OCI-LY1 (cell line): Measurements from ENCODE around the gene CLASP2.
A peak's percentile ranks its signal among the peaks of the same experiment; 100 is the strongest.
"Not testable (repeated sequence)": the region's sequence is repeated elsewhere in the genome, so short reads cannot be mapped to it uniquely, and the experiment has no call there.

Experiments
- H2AFZ ChIP-seq: fragments of 200-600 bp; sonication (generic), shearing (Covaris generic); 2 replicates; pipeline ENCODE4 v1.6.0; 2014; ENCODE audit warnings: antibody characterized with exemption, mild to moderate bottlenecking, low read length
- H3F3A ChIP-seq: fragments of 200-600 bp; sonication (generic), shearing (Covaris generic); 2 replicates; pipeline ENCODE4 v1.6.0; 2014; ENCODE audit warnings: mild to moderate bottlenecking, antibody characterized with exemption, low read length, moderate library complexity; ENCODE audit not compliant: insufficient read depth
- H3K27ac ChIP-seq: fragments of 200-600 bp; sonication (generic); 2 replicates; pipeline ENCODE4 v1.5.1; 2014; ENCODE audit warnings: low read length, mixed run types, mild to moderate bottlenecking, low read depth; ENCODE audit not compliant: poor library complexity, severe bottlenecking
- H3K27me3 ChIP-seq: fragments of 200-600 bp; sonication (generic); 2 replicates; pipeline ENCODE4 v1.6.0; 2014; ENCODE audit warnings: antibody characterized with exemption, mild to moderate bottlenecking, low read length, moderate library complexity; ENCODE audit not compliant: insufficient read depth
- H3K36me3 ChIP-seq: fragments of 200-600 bp; sonication (generic); 2 replicates; pipeline ENCODE4 v1.6.1; 2014; ENCODE audit warnings: mild to moderate bottlenecking, antibody characterized with exemption, low read length, moderate library complexity, mixed read lengths; ENCODE audit not compliant: insufficient read depth
- H3K4me1 ChIP-seq: fragments of 200-600 bp; sonication (generic); 2 replicates; pipeline ENCODE4 v1.5.1; 2014; ENCODE audit warnings: mild to moderate bottlenecking, low read length, moderate library complexity; ENCODE audit not compliant: insufficient read depth, severe bottlenecking
- H3K4me2 ChIP-seq: fragments of 200-600 bp; sonication (generic), shearing (Covaris generic); 2 replicates; pipeline ENCODE4 v1.6.1; 2014; ENCODE audit warnings: low read length
- H3K4me3 ChIP-seq: fragments of 200-600 bp; sonication (generic); 2 replicates; pipeline ENCODE4 v1.5.1; 2014; ENCODE audit warnings: low read length, low read depth, mild to moderate bottlenecking, mixed read lengths; ENCODE audit not compliant: poor library complexity, severe bottlenecking
- H3K79me2 ChIP-seq: fragments of 200-600 bp; shearing (Covaris generic); 2 replicates; pipeline ENCODE4 v1.6.1; 2016; ENCODE audit warnings: mixed run types, low read length, mixed read lengths; ENCODE audit not compliant: insufficient read depth
- H3K9ac ChIP-seq: fragments of 200-600 bp; sonication (generic), shearing (Covaris generic); 2 replicates; pipeline ENCODE4 v1.6.1; 2014; ENCODE audit warnings: mild to moderate bottlenecking, low read length, mixed read lengths
- H3K9me2 ChIP-seq: fragments of 200-600 bp; sonication (generic), shearing (Covaris generic); 2 replicates; pipeline ENCODE4 v1.6.1; 2014; ENCODE audit warnings: low read depth, mild to moderate bottlenecking, low read length, mixed read lengths
- H3K9me3 ChIP-seq: fragments of 200-600 bp; shearing (Covaris generic); 2 replicates; pipeline ENCODE4 v1.6.1; 2014; ENCODE audit warnings: low read length, mixed read lengths
- H4K20me1 ChIP-seq: fragments of 200-600 bp; sonication (generic), shearing (Covaris generic); 2 replicates; pipeline ENCODE4 v1.6.0; 2016; ENCODE audit warnings: mild to moderate bottlenecking, low read length; ENCODE audit not compliant: insufficient read depth
- CTCF ChIP-seq: fragments of 200-600 bp; sonication (generic), shearing (Covaris generic); IDR thresholded peaks from 2 replicates; pipeline ENCODE4 v1.5.1; 2017; ENCODE audit warnings: mild to moderate bottlenecking, antibody characterized with exemption, low read length, moderate library complexity, mixed read lengths
- EZH2 ChIP-seq: fragments of 200-600 bp; sonication (generic), shearing (Covaris generic); IDR thresholded peaks from 2 replicates; pipeline ENCODE4 v1.8.0; 2017; ENCODE audit warnings: borderline replicate concordance, mixed run types, mild to moderate bottlenecking, antibody characterized with exemption, low read length, moderate library complexity, mixed read lengths

CLASP2 gene

DNA sequence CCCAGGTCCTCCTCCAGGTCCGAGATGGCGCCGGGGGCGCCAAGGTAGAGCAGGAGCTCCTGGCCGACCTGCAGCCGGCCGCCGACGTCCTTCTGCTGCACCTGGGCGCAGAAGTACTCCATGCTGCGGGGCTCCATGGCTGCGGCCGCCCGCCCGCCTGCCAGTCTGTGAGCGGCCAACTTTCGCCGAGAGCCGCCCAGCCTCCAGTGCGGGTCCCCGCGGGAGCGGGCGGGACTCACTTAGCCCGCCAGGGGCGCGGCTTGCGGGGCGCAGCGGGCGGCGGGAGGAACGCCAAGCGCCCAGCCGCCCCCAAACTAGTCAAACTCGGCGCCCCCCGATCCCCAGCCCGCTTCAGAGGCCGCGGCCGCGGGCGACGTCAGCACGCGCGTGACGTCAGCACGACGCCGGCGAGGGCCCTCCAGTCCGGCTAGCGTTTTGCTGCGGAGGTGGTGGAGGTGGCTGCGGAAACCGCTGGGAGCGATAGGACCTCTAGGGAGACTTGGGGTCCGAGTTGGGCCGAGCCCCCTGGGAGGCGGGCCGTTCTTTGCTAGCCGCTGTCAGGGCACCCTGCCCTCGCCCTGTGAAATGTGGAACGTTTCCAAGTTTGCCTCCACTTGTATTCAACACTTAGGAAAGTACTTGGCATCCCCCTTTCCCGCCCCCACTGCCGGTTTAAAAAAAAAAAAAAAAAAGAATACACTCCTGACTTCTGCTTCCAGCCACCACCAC is at the start of gene CLASP2:
Gene CLASP2 (minus strand): TSS at position 389 of the 729 bp plus-strand sequence. CDS start 252 bp downstream, at position 137.
- Histone ChIP-seq H3K27ac (peak within 1 kb of the TSS; percentile 50), H3F3A (no peaks in the 10 kb centered on the region), H3K36me3 (no peaks in the 10 kb centered on the region), H3K4me3 (peak within 1 kb of the TSS; percentile 92), H2AFZ (peak within 1 kb of the TSS; percentile 96), H3K4me2 (peak within 1 kb of the TSS; percentile 99), H3K27me3 (no peaks in the 10 kb centered on the region), H3K9me2 (no peaks in the 10 kb centered on the region), H3K4me1 (peaks cover 30% of the 10 kb centered on the region), H3K79me2 (peaks cover 44% of the 10 kb centered on the region), H3K9ac (peak within 1 kb of the TSS; percentile 87), H4K20me1 (no peaks in the 10 kb centered on the region), H3K9me3 (no peaks in the 10 kb centered on the region)
- TF ChIP-seq EZH2 = no peak
- TF ChIP-seq CTCF = no peak

DNA sequence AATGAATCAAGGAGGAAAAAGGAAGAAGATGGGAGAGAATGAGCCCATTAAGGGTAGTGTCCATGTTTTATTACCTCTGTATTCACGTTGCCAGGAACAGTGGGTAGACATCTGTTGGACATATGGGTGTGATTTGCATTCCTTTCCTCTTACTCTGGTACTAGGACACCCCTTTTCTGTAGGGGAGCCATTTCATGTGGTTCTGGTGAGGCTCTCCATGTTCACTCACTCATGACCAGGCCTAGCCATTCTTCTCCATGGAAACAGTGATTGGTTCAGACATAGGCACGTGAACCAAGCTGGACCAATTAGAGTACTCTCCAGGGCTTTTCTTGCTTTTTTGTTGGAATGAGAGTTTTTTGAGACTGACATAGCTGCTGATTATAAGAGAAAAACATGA is 40.8 kb upstream of the CLASP2 start:
- Histone ChIP-seq H3K36me3 (no peaks in the 10 kb centered on the region), H3K4me1 (no peaks in the 10 kb centered on the region), H4K20me1 (no peaks in the 10 kb centered on the region), H3F3A (no peaks in the 10 kb centered on the region), H3K27ac (no peak overlapping the region), H3K9me3 (peaks cover 7% of the 10 kb centered on the region), H3K4me3 (no peak overlapping the region), H3K4me2 (no peak overlapping the region), H3K79me2 (no peaks in the 10 kb centered on the region), H2AFZ (no peak overlapping the region), H3K27me3 (no peaks in the 10 kb centered on the region), H3K9ac (no peak overlapping the region), H3K9me2 (no peaks in the 10 kb centered on the region)
- TF ChIP-seq CTCF = no peak
- no peak for TF ChIP-seq EZH2

DNA sequence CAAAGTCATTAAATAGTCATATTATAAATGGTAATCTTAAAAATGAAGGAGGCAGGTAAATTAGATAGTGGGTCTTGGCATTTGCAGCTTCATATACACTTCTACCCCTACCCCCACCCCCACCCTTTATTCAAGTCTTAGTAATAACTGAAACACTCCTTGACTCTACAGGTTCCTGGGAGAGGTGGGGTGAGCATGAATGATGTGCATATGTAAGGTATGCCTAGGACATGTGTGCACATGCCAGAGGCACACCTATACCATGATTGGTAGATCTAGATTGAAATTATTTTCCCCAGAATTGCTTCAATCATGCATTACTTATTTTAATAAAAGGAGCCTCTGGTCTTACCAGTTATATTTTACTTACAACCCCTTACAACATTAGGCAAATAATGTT is 40.2 kb upstream of the CLASP2 start:
- H3K27ac ChIP-seq = no peak overlapping the region
- H3K9ac ChIP-seq = no peak overlapping the region
- H3F3A ChIP-seq = no peaks in the 10 kb centered on the region
- no peaks in the 10 kb centered on the region for H3K27me3 ChIP-seq
- no peaks in the 10 kb centered on the region for H3K9me2 ChIP-seq
- no peak overlapping the region for H3K4me3 ChIP-seq
- H3K36me3 ChIP-seq = no peaks in the 10 kb centered on the region
- no peaks in the 10 kb centered on the region for H3K4me1 ChIP-seq
- peaks cover 7% of the 10 kb centered on the region for H3K9me3 ChIP-seq
- no peaks in the 10 kb centered on the region for H4K20me1 ChIP-seq
- no peaks in the 10 kb centered on the region for H3K79me2 ChIP-seq
- TF ChIP-seq CTCF = no peak
- TF ChIP-seq EZH2 = no peak
- H3K4me2 ChIP-seq = no peak overlapping the region
- no peak overlapping the region for H2AFZ ChIP-seq

DNA sequence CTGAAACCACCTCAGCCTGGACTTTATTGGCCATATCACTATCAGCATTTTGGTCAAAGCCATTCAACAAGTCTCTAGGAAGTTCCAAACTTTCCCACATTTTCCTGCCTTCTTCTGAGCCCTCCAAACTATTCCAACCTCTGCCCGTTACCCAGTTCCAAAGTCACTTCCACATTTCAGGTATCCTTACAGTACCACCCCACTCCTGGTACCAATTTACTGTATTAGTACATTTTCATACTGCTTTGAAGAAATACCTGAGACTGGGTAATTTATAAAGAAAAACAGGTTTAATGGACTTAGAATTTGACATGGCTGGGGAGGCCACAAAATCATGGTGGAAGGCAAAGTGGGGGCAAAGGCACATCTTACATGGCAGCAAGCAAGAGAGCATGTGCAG is 36.3 kb upstream of the CLASP2 start:
- not testable (repeated sequence) for H3F3A ChIP-seq, H3K9ac ChIP-seq, H3K27me3 ChIP-seq, H3K36me3 ChIP-seq, H2AFZ ChIP-seq, H3K4me1 ChIP-seq, H3K9me2 ChIP-seq, H3K4me2 ChIP-seq, H3K27ac ChIP-seq, H3K4me3 ChIP-seq, H3K9me3 ChIP-seq, H4K20me1 ChIP-seq, H3K79me2 ChIP-seq
